G401.6 (cell line): ENCODE measurements around the gene METRN.

ENCODE experiments used
- FAIRE-seq: peaks from 2 replicates; lab custom pipeline; 2012; peaks lifted over from hg19 to GRCh38; lab: Jason Lieb, UNC

METRN gene

GRCh38 chr16:711084-711483, 3.8 kb upstream of the METRN start:
- FAIRE-seq, result no peak

DNA sequence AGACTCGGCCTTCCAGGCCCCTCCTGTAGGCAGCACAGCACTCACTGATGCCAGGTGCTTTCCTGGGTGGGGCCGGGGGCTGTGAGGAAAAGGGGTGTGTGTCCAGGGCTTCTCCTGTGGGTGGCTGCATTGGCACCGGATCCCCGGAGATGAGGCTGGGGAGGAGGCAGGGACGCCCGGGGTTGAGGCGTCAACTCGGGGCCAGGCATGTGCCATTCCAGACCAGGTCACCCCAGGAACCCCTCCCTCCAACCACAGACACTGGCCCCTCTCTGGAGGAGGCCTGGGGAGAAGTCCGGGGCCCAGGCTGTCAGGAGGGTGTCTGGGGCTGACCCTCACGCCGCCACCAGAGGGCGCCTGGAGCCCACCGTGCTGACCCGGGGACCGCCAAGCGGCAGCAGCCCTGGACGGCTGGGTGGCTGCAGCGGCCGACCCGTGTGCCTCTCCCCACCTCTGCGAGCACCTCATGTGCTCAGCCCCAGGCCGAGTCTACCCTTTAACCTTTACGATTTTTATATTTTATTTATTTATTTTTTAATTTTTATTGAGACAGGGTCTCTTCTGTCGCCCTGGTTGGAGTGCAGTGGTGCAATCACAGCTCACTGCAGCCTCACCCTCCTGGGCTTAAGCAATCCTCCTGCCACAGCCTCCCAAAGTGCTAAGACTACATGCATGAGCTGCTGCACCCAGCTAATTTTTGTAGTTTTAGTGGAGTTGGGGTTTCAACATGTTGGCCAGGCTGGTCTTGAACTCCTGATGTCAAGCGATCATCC, 3.2 kb upstream of the METRN start:
- FAIRE-seq, result peak; percentile 57

GRCh38 chr16:712740-713250, 2.1 kb upstream of the METRN start:
- FAIRE-seq, result peak; percentile 99

DNA sequence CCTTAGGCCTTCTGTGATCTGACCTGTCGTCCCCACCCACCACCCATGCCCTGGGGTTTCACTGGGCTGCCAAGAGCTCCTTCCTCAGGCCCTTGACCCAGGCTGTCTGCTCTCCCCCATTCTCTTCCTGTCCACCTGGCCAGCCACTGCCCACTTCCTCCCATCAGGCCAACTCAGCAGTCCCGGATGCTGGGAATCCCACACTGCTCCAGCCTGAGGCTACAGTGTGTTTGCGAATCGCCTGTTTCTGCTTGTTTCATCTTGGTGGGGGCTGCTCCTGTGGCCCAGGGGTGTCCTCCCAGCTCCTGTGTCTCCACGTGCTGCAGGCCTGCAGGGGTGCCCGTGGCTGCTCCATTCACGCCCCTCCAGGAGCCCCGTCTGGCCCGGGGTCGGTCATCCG, 839 bp upstream of the METRN start:
- FAIRE-seq, result no peak

GRCh38 chr16:715477-716199, 720 bp downstream of the METRN start:
- no peak for FAIRE-seq

- FAIRE-seq, result no peak
Observed at GRCh38 chr16:716200-716568, 1.3 kb downstream of the METRN start.

GRCh38 chr16:716768-717325, 1.9 kb downstream of the METRN start:
- FAIRE-seq, result no peak

DNA sequence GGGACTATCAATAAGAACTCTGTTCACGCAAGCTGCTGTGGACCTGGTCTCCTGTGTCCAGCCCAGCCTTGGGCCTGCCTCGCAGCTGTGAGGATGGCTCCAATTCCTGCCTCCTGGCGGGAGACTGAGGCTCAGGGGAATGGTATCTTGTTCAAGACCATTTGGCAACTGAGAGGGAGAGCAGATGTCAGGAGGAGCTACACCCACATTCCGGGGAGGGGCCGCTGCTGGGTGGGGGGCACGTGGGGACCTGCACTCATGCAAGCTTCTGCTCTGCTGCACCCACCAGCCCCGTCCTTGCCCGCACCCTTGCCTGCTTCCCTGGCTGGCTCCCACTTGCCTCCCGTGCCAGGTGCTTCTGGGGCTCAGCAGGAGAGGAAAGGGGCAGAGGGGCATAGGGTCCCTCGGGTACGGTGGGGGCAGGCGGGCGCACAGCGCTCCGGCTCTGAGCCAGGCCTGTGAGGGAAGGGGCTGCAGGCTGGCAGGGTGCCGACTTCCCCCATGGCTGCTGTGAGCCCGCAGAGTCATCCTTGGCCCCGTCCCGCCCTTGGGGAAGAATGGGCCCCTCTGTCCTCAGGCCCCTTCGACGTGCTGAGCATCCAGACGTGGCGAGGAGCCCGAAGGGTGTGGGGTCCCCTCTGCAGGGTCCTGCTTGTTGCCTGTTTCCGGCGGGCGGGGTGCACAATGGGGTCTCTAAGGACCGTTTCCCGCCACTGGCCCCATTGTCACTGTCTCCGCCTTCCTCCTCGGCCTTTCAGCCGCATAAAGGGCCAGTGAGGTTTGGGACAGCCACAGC, 2.7 kb downstream of the METRN start:
- FAIRE-seq, result no peak

- FAIRE-seq, result no peak
Observed at GRCh38 chr16:718389-718788, 3.5 kb downstream of the METRN start.

DNA sequence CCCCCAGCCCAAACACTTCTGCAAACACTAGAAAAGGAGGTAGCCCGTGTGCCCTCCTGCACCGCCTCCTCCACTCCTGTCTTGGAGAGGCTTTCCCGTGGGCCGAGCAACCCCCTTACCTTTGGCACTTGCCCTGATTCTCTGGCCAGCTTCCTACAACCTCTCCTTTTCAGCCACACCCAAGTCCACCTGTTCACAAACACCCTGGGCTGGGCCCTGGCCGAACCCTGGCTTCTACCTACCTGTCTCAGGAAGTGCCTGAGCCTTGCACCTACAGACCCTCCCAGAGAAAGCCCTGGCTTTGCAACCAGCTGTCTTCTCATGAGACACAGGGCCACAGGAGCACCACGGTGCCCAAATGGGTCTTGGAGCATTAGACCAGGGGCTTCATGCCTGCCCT, 4.0 kb downstream of the METRN start:
- FAIRE-seq, result no peak

DNA sequence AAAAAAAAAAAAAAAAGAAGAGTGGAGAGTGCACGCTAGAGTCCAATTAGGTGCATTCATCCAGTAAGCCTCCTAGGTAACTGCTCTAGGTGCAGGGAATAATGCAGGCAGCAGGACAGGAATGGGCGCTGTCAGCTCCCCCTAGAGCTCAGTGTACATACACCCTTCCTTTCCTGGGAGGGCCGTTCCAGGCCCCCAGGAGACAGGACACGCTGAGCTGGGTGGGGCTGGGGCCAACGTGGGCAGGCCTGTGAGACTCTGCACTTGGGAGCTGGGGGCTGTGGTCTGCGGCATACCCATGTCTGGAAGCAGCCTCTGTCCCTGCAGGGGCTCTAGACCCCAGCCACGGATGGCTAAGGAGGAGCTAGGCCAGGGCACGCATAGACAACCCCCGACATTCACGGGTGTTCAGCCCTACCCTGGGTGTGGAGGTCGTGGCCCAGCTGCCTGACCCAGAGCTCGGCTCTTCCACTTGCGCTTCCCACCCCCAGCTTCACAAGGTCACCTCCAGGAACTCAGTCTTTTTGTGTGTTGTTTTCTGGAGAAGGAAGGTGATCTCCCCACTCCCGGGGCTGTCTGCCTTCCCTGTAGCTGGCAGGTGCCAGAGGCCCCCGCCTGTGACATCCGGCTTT, 5.0 kb downstream of the METRN start:
- peak; percentile 89 for FAIRE-seq

DNA sequence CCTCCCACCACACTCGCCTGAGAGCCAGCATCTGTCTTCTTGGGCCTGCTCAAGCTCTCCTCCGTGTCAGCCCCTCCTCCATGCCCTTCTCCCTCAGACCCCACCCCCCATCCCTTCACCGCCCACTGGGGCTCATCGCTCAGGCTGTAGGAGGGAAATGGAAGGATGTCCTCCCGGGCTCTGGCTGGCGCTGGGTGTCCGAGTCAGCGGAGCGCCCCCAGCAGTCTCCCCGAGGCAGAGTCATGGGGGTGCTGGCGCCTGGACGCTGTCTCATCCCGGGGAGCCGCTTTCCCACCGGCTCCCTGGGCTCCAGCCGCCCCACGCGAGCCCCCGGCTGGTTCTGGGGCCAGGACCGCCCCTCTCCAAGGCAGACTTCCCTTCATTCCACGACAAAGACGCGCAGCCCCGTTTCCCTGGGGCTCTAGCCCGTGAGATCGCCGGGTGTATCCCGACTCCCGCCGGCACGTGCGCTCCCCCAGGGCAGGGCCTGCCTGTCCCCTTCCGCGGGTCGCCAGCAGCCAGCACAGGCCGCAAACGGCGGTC, 5.6 kb downstream of the METRN start:
- FAIRE-seq, result peak; percentile 92

DNA sequence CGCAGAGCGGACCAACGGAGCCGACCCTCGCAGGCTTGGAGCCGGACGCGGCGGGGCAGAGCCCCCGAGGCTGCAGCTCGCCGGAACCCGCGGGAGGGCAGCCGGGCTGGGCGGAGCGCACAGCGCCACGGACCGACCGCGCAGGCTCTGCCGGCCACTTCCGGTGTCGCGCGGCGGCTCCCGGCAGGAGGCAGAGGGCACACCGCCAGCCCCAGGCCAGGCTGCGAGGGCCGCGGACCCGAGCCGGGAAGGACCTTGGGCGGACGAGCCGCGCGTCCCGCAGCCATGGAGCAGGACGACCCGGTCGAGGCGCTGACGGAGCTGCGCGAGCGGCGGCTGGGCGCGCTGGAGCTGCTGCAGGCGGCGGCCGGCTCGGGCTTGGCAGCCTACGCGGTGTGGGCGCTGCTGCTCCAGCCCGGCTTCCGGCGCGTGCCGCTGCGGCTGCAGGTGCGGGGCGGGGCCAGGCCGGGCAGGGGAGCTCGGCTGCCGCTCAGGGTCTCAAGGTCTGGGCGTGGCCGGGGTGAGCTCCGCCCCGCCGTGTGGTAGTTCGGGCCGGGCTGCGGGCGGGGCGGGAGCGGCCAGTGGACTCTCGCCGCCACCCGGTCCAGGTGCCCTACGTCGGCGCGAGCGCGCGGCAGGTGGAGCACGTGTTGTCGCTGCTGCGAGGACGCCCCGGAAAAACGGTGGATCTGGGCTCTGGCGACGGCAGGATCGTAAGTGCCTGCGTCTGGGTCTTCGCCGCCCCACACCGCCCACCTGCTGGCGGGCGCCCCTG, 6.3 kb downstream of the METRN start, which contains the start of gene ANTKMT:
ANTKMT (plus strand) TSS at position 157 of the 775 bp plus-strand sequence; CDS start at position 286, 129 bp downstream.
- no peak for FAIRE-seq

DNA sequence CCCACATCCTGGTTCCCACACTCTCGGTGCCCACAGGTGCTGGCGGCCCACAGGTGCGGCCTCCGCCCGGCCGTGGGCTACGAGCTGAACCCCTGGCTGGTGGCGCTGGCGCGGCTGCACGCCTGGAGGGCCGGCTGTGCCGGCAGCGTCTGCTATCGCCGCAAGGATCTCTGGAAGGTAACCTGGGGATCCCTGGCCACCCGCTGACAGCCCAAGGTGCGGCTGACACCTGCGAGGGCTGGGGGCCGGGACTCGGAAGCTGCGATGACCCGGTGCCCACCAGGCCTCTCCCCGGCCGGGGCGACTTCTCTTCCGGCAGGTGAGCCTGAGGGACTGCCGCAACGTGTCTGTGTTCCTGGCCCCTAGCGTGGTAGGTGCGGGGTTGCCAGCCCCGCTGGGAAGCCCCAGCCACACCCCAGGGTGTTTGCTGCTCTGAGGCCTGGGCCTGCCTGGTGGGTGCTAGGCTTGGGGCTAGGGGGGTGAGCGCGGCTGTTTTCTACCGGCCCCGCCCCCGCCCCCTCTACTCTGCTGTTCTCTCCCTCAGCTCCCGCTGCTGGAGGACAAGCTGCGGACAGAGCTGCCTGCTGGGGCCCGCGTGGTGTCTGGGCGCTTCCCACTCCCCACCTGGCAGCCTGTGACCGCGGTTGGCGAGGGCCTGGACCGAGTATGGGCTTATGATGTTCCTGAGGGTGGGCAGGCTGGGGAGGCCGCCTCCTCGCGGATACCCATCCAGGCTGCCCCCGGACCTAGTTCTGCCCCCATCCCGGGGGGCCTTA, 7.0 kb downstream of the METRN start:
- no peak for FAIRE-seq

- FAIRE-seq, result no peak
Observed at GRCh38 chr16:722835-723633, 8.1 kb downstream of the METRN start.

- FAIRE-seq, result no peak
Observed at GRCh38 chr16:723695-724094, 8.8 kb downstream of the METRN start.

GRCh38 chr16:724188-725040, 9.5 kb downstream of the METRN start:
- no peak for FAIRE-seq

GRCh38 chr16:725041-725376, 10.1 kb downstream of the METRN start:
- no peak for FAIRE-seq
